Stimulated activated CD8-positive, alpha-beta memory T cell treated with anti-CD3 and anti-CD28 coated beads, Interleukin-15, amount 100 ng/mL, for 4 hours (primary cell): ENCODE measurements around the gene CLEC3B.
"Not testable (repeated sequence)": the region's sequence is repeated elsewhere in the genome, so short reads cannot be mapped to it uniquely, and the experiment has no call there.

Experiments used
- DNase-seq, 2 donors: peaks; one replicate each; pipeline ENCODE4 v3.0.0-alpha.2; 2020; ENCODE audit warnings: low read depth in 2 of 2

CLEC3B gene

DNA sequence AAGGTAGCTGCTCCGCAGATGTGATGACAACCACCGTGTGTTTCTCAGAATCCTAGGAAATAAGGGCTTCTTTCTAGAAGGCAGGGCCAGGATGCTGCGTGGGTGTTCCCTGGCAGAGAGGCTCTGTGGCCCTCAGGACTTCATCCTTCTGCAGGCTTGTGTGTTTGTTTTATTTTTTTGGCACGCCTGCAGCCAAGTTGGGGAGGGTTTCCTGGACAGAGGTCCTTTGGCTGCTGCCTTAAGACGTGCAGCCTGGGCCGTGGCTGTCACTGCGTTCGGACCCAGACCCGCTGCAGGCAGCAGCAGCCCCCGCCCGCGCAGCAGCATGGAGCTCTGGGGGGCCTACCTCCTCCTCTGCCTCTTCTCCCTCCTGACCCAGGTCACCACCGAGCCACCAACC is at the start of gene CLEC3B:
TSS of gene CLEC3B (plus strand) at position 266 of the 400 bp plus-strand sequence. CDS start at position 326, 60 bp downstream.
- DNase-seq: no peak

DNA sequence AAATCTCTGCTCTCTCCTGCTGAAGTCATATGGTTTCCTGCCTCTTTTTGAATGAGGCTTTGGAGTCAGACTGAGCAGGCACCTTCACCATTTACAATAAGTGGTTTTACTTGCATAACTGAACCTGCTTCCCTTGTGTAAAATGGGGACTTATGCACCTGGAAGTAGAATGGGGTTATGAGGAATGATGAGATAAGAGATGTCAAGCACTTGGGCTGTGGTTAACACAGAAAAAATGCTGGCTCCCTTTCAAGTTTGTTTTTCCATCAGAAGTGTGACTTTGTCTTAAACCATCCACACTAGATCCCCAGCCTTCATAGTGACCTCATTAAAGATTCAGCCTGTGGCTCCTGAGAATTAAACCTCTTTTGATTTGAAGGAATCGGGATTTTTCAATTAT is 44.9 kb upstream of the CLEC3B start:
- no peak for DNase-seq

- no peak for DNase-seq
These were observed 44.4 kb upstream of the CLEC3B start for GRCh38 chr3:44981751-44982150.

DNA sequence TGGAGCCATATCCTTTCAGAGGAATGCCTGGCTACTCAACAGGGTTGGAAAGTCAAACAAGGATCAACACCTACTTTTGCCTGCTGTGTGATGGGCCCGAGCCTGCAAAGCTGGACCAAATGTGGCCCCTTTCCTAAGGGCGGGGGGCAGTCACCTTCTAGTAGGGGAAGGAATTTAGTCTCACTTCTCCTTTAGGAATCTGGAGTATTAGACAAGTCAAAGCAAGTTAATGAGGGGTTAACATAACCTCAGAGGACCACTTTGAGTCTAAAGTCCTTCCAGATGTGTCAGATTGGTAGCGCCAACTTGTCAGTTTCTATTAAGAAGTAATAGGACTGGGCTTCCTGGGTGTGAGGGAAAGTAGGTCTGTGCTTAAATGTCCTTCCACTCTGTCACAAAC is 43.3 kb upstream of the CLEC3B start:
- no peak for DNase-seq

- DNase-seq: no peak
These were observed 42.6 kb upstream of the CLEC3B start for GRCh38 chr3:44983484-44983941.

DNA sequence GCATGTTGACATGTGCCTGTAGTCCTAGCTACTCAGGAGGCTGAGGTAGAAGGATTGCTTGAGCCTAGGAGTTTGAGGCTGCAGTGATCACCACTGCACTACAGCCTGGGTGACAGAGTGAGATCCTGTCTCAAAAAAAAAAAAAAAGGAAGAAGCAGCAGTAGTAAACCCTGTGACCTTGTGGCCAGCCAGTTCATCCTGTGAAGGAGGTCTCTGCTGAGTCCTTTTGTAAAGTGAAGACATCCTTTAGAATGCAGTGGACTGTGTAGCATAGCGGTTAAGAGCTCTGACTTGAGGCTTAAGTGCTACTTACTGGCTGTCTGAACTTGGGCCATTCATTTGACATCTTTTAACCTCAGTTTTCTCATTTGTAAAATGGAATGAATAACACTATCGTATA is 41.8 kb upstream of the CLEC3B start:
- no peak for DNase-seq

- DNase-seq: not testable (repeated sequence)
These were observed 39.8 kb upstream of the CLEC3B start for GRCh38 chr3:44986330-44986729.

- no peak for DNase-seq
These were observed 38.8 kb upstream of the CLEC3B start for GRCh38 chr3:44987332-44987731.

DNA sequence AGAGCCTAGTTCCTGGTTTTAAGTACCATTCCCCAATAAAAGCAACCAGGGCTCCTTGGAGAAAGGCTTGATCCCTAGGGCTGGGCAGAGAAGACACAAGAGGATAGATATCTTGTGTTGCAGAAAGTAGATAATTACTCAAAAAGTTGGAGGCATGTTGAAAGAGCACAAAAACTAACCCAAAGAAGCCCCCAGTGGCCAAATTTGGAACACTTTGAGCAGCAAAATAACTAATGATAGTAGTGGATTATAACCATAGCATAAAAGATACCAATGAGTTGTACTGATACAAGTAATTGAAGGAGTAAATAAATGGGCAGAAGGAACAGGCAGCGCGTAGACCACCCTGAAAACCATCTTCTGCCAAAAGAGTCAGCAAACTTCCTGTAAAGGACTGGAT is 38.0 kb upstream of the CLEC3B start:
- no peak for DNase-seq

GRCh38 chr3:44989141-44989540 is 37.0 kb upstream of the CLEC3B start:
- DNase-seq: no peak

DNA sequence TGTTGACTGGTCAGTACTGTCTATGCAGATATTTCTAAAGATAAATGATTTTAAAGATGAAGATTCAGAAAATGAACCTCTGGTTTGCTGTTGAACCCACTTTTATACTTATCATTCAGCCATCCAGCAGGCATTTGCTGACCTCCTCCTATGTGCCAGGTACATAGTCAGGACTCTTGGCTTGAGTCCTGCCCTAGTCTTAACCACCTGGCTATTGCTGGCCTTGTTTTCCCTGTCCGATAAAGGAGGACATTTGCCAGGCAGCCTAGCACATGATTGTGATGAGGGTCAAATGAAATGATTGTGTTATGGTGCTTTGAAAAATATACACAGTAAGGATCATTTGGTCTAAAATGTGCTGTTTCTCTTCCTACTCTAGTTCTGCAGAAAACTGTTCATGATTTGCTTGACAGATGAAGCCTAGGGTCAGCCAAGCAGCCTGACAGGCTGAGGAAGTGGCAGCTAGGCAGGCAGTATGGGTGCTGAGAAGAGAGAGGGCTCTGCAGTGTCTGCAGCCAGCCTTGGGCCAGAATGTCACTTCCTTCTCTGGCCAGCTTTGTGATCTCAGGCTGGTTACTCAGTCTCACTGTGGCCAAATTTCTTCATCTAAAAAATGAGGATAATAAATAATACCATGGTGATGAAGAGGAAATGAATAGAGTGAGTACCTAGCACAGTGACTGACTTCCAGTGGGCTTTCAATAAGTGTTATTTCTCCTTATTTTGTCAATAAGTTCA is 36.3 kb upstream of the CLEC3B start:
- DNase-seq: no peak

DNA sequence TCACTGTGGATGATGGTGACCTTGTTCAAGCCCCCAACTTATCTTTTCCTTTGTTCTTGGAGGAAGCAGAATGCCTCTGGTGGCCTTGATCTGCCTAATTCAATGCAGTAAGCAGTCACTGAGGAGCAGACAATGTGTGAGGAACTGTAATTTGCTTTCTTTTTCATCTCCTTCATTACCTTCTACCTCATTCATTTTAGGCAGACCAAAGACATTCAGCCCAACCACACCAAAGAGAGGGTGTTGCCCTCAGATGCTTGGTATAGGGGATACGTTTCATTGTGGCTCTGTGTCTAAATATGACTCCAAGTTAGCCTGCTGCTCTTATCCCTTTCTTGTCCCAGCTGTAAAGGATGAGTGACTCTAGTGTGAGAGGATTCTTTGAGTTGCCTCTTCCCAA is 34.8 kb upstream of the CLEC3B start:
- no peak for DNase-seq

DNA sequence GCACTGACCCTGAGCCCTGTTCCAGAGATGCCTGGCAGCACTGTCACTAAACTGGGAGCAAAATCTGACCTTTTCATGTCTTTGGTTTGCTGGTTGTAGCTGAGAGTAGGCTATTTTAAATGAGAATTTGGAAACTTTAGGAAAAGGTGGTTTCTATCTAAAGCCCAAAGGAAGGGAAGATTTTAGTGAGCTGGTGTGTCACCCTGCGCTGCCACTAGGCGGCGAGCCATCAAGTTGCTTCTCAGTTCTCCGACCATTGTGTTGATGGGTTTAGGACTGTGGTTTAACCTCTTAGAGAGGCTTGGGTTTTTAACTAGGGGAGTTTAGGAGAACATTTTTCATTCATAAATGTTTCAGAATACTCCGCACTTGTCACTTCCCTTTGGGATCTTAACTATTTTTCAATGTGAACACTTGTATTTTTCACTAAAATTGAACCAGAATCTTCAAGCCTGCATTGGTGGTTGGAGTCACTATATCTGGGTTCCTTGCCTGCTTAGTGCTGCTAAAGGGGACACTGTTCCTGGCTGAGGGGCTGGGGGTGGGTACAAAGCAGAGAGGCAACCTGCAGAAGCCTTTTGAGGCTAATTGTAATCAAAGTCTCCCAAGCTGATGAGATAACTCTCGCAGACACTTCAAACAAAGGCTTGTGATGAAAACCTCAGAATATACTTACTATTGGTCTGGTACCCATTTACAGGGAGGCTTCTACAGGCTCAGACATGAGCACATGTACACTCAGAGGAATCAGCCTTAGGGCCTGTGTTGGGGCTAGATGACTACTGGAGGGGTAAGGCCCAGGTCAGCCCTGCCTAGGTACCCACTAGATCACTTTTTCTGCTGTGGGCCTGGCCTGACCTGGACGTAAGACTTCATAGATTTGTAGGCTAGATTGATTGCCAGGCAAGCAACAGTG is 33.3 kb upstream of the CLEC3B start:
- DNase-seq: no peak

DNA sequence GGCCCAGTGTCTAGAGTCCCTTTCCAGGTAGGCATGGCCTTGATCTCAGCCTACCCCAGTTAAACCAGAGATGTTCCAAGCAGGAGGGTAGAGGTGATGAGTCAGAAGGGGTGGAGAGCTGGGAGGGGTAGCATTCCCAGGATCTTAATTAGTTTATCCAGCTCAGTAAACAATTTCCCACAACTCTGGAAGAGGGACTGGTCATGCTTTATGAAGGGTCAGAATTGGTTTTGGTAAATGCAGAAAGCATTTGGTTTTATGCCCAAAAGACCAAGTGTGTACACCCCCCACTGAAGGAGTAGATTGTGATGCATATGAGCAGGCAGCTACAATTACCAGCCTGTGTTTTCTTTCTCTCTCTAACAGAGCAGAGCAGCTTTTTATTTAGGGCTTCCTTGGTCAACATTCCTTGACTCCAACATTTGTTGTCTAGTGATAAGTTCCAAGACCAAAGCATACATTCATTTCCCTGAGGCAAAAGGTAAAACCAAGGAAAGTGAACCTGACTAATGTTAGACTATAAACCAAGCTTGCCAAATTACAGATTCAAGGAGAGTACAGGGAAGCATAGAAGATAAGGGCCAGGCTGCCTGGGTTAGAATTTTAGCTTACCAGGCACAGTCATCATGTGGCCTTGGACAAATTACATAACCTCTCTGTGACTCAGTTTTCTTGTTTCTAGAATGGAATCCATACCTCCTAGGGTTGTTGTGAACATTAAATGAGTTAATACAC is 32.5 kb upstream of the CLEC3B start:
- DNase-seq: no peak

DNA sequence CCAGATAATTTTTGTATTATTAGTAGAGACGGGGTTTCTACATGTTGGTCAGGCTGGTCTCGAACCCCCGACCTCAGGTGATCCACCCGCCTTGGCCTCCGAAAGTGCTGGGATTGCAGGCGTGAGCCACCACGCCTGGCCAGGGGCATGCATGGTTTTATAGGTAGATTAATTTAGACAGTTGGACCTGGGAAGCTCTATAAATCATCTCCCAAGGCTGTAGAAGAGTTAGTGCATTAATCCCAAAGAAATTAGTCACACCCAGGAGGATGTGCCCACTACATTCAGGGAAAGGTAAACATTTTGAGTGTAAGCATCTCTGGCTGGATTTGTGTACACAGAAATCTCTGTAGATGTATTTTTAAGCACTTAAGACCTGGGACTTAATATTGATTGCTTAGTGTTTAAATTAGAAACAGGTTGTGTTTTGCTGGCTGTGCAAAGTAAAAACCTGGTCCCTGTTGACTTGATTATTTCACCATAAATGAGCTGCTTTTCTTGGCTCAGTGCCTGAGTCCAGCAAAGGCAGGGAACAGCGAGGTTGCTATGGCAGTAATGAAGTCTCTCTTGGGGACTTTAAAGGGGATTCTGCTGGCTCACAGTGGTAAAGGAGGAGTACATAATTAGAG is 30.8 kb upstream of the CLEC3B start:
- no peak for DNase-seq

DNA sequence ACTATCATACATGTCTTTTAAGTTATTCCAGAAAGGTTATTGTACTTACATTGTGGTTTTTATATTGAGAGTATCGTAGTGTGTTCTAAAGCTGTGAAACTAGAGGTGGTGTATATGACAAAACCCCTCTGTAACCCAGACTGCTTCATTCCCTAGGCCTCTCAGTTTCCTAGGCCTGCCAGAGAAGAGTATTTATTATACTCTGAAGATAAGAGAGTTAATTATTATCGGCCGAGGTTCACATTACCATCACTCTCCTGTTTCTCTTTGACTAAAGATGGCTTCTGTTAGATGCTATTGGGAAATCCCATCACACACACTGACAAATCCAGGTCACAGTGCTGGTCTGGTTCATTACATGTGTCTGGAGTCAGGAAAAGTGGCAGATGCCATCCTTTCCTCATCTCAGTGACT is 29.5 kb upstream of the CLEC3B start:
- no peak for DNase-seq

DNA sequence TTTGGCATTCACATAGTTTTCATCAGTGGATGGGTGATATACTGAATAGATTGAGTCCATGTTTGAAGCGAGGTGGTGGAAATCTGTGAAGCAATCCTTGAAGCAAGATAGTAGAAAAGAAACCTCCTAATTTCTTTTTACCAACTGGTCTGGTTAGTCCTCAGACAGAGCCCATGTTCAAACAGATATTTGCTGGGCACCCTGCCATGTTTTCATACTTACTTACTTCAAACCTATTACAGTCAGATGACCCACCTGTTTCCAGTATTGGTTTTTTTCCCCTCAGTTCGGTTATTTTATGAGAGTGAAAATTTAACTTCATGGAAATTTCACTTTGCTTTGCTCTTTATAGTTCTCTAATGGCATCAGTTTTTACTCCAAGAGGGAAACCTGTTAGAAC is 26.3 kb upstream of the CLEC3B start:
- no peak for DNase-seq

- DNase-seq: no peak
These were observed 25.3 kb upstream of the CLEC3B start for GRCh38 chr3:45000823-45001222.

GRCh38 chr3:45001738-45002137 is 24.4 kb upstream of the CLEC3B start:
- no peak for DNase-seq

- DNase-seq: no peak
These were observed 23.9 kb upstream of the CLEC3B start for GRCh38 chr3:45002139-45002660.

- DNase-seq: no peak
These were observed 23.4 kb upstream of the CLEC3B start for GRCh38 chr3:45002720-45003119.
